Measurements from ENCODE around the gene DIS3L.

Gene DIS3L

DNA sequence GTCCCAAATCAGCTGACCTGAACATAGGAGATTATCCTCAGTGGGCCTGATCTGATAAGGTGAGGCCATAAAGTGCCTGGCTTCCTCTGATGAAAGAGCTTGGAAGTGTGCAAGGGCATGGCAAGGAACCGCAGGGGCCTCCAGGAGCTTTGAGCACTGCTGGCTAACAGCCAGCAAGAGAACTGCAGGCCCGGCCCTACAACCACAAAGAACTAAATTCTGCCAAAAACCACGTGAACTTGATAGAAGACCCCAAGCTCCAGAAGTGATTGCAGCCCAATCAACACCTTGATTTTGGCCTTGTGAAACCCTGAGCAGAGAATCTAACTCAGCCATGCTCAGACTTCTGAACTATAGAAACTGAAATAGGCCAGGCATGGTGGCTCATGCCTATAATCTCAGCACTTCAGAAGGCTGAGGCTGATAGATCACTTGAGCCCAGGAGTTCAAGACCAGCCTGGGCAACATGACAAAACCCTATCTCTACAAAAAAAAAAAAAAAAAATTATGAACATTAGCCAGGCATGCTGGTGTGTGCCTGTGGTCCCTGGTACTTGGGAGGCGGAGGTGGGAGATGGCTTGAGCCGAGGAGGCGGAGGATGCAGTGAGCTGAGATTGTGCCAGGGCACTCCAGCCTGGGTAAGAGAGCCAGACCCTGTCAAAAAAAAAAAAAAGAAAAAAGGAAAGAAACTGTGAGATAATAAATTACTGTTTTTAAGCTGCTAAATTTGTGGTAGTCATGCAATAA is 7.7 kb upstream of the DIS3L start:
- TF ChIP-seq, protein P1, sequence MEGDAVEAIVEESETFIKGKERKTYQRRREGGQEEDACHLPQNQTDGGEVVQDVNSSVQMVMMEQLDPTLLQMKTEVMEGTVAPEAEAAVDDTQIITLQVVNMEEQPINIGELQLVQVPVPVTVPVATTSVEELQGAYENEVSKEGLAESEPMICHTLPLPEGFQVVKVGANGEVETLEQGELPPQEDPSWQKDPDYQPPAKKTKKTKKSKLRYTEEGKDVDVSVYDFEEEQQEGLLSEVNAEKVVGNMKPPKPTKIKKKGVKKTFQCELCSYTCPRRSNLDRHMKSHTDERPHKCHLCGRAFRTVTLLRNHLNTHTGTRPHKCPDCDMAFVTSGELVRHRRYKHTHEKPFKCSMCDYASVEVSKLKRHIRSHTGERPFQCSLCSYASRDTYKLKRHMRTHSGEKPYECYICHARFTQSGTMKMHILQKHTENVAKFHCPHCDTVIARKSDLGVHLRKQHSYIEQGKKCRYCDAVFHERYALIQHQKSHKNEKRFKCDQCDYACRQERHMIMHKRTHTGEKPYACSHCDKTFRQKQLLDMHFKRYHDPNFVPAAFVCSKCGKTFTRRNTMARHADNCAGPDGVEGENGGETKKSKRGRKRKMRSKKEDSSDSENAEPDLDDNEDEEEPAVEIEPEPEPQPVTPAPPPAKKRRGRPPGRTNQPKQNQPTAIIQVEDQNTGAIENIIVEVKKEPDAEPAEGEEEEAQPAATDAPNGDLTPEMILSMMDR (IDR thresholded peaks at IDR 0.05), result no peak

DNA sequence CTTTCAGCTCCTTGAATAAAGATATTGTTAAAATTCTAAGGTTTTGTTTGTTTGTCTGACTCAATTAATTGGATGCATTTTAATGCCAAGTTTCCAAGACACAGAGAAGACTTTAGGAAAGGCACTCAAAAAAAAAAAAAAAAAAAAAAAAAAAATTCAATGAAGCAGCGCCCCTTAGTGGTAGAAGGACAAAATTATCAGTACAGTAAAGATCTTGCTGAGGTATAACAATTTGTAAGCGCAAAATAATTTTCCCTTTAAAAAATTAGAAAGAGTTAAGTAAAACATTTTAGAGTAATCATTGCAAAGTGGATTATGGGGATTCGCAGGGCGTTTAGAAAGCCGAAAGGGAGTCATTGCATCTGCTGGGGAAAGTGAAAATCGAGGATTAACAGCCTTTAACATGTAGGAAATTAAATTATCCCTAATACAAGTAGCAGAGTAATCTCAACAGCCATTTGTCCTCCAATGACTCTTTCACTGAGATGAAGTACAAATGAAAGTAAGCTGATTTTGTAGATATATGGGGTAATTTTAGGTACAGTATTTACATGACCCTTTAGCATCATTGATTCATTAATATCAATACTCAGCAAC is 5.8 kb upstream of the DIS3L start:
- TF ChIP-seq, protein P1 (IDR thresholded peaks at IDR 0.05), result peak; percentile 47

DNA sequence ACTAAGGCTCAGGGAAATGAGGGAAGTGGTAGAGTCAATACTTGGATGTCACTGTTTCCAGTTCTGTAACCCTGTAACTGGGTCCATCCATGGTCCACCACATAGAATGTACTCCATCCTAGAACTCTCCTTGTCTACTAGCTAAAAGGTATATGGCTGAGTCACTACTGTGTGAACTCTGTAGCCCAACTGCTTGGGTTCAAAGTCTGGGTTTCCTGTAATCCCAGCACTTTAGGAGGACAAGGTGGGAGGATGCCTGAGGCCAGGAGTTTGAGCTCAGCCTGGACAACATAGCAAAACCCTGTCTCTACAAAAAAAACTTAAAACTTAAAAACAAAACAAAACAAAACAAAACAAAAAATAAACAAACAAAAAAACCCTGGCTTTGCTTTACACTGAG is 5.3 kb upstream of the DIS3L start:
- TF ChIP-seq, protein P1 (IDR thresholded peaks at IDR 0.05), result no peak

DNA sequence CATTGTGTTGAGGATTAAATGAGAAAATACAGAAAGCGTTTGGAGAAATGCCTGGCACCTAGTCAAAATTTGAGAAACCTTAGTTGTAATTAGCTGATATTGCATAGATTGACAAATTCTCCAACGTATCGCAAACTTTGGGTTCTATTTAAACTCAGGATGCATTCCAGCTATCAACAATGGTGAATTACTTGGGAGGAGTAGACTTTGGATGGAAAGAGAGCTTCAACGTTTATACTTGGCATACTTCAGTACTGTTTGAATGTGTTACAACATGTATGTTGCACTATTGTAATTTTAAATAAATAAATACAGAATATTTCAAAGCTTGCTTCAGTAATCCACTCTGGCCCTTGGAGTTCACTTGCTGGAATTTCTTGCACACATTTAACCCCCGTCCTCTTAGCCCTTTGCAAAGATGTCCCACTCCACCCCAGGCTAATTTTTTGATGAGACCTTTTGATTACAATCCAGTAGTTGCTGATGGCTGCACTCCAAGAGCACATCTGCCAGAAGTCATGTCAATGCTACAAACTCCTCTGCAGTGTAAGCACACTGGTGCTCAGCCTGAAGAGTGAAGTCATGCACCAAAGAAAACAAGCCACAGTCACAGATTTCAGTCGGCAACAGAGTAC is 4.7 kb upstream of the DIS3L start:
- TF ChIP-seq, protein P1 (IDR thresholded peaks at IDR 0.05), result no peak

DNA sequence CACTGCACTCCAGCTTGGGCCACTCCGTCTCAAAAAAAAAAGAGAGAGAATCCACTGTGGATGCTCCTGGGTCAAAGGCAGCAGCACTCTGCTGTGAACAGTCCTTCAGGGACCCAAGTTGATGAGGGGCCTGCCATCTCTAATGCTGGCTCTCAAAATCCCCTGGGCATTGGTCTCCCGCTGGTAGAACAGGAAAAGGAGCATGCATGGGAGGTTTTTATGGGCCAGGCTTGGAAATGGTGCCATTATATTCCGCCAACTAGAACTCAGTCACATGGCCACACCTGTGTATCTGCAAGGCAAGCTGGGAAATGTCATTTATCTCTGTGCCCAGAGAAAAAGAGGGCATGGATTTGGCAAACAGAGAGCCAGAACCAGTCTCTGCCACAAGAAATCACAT is 3.4 kb upstream of the DIS3L start:
- TF ChIP-seq, protein P1 (IDR thresholded peaks at IDR 0.05), result no peak

DNA sequence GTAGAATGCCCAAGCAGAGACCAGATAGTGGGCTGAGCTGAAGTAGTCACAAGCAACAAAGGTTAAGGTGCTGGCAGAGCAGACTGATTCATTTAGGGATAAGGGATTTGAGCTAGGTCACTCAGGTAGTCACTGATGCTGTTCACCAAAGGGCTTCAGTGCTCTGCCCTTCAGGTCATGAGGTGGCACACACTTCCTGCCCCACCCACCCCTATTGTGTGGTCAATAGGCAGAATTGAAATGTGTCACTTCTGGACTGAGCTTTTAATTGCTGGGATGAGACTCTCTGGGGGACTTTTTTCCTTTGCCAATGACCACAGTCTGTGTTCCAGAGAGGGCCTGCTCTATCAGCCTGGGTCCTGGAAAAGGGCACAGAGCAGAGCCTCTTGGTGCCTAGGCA is 2.9 kb upstream of the DIS3L start:
- TF ChIP-seq, protein P1 (IDR thresholded peaks at IDR 0.05), result no peak

DNA sequence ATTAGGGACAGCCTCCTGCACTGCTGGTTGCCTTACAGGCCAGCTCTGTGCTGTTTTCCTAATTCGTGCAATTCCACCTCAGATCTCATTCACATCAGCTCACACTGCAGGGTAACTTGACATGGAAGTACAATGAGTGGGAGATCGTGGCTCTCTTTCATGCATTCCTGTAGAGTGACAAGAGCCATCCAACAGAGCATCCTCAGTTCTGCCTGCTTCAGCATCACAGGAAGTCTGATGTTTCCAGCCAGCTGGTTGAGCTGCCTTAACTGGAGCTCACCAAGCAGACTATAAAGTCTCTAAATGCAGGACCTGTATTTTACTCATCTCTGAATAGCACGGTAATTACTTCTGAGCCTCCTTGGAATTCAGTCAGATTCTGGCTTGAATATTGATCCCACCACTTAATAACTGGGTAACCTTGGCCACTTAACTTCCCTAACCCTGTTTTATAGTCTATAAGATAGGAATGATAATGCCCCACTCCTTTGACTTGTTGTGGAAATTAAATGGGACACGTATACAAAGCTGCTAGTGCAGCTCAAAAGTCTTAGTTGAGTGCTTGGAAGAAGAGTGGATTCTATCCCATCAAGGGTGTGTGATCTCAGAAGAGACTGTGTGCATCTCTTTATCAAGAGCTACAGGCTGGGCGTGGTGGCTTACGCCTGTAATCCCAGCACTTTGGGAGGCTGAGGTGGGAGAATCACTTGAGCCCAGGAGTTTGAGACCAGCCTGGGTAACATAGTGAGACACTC is 1.4 kb upstream of the DIS3L start:
- TF ChIP-seq, protein P1 (IDR thresholded peaks at IDR 0.05), result no peak
